Fibroblast of skin of back (primary cell): ENCODE data around the gene COL6A2.
A peak's percentile ranks its signal among the peaks of the same experiment; 100 is the strongest.
"Not testable (repeated sequence)": the region's sequence is repeated elsewhere in the genome, so short reads cannot be mapped to it uniquely, and the experiment has no call there.

ENCODE experiments used
- DNase-seq: peaks from one replicate; pipeline ENCODE4 v3.0.0-alpha.2; 2013

COL6A2 gene

GRCh38 chr21:46144464-46145070 lies 46.7 kb downstream of the COL6A2 start:
- DNase-seq, result no peak

- no peak for DNase-seq
Observed at GRCh38 chr21:46145159-46145839, 47.4 kb downstream of the COL6A2 start.

- DNase-seq, result no peak
Observed at GRCh38 chr21:46145840-46146691, 48.2 kb downstream of the COL6A2 start.

DNA sequence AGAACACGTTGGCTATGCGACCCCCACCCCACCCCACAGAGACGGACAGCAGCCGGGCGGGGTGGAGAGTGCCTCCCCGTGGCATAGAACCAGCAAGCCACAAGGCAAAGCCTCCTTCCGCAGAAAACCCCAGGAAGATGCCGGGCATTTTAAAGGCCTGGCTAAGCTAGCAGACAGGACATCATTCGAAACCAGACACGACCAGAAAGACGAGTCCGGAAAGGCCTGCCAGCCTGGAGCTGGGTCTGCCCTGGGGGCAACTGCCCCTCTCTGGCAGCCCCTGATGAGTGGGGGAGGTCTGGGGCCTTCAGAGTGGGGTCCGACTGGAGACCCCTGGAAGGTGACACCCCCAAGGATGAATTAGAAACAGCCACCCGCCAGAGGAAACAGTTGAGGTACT lies 48.9 kb downstream of the COL6A2 start:
- DNase-seq, result no peak

- DNase-seq, result not testable (repeated sequence)
Observed at GRCh38 chr21:46147429-46147828, 49.5 kb downstream of the COL6A2 start.

DNA sequence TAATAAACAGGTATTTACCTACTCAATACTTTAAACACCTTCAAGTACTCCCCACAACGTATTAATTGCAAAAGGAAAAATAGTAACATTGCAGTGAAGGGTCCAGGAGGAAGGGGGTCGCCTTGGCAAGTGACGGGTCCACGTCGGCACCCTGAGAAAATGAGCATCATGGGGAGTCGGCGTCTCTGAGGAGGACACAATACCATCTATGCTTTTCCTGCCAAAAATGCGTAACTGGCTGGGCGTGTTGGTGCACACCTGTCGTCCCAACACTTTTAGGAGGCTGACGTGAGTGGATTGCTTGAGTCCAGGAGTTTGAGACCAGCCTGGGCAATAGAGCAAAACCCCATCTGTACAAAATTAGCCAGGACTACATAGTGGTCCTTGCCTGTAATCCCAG lies 50.2 kb downstream of the COL6A2 start:
- no peak for DNase-seq

GRCh38 chr21:46149205-46149901 lies 51.4 kb downstream of the COL6A2 start:
- DNase-seq, result no peak

DNA sequence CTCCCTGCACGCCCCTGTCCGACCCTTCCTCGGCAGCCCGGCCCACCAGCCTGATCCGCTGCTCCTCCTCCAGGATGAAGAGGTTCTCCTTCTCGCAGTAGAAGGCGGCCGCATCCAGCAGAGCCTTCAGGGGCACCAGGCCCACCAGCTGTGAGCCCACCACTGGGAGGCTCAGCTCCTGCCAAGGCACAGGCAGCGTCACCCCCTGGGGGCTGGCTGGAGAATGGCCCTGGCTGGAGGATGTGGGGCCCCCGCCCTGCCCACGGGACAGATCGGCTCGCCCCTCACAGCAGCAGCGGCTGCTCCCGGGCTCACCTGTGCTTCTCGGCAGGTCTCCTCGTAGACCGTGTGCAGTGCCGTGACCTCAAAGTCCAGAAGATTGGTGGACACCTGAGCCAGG lies 52.2 kb downstream of the COL6A2 start:
- DNase-seq, result no peak

DNA sequence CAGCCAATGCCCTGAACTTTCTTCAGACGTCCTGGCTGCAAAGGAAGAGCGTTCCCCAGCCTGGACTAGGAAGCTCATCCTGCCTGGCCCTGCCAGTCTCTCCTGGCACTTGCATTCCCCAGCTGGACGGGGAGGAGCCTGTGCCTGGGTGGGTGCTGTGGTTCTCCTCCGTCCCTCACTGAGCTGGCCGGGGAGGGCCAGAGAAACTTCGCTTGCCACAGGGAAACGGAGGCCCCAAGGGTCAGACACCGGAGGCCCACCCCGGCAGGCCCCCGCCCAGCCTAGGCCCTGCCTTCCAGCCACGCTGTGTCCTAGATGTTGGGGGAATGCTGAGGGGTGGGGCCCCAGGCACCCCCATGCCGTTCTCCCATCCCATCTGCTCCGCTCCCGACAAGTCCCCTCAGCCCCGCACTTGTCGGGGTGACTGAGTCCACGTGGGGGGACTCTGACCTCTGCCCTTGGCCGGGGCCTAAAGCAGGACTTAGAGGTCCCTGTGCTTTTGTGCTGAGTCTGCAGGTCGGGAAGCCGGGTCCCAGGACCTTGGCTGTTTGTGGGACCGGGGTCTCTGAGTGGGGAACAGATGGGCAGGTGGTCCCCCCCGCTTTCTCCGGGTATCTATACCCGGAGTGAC lies 52.7 kb downstream of the COL6A2 start:
- no peak for DNase-seq

DNA sequence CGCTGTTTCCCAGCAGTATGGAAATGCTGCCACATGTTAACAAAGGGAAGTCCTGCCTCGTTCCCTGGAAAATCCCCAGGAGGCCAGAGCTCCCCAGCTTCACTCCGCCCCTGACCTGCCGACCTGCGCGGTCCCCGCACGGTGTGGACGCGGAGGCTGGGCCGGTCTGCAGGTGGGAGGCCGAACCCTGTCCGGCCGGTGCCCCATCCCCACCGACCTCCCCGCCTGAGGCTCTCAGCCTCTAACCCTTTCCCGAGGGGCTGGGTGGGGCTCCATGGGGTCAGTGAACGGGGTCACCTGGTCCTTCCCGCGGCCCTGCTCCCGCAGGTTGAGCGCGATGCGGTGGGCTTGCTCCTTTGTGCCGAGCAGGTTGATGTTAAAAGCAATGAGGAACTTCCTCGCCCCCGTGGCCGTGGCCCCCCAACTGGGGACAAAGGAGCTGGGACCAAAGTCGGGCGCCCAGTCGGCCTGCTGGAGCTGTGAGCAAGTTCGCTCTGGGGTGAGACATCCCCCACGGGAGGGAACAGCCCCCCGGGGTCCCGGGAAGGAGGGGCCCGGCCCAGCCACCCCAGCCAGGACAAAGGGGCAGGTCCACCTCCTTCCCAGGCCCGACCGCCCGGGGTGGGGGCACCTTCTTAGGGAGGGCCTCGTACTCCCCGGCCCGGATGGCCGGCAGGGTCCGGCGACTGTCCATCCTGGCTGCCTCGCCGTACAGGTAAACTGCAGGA lies 53.5 kb downstream of the COL6A2 start:
- DNase-seq, result no peak

GRCh38 chr21:46151989-46152926 lies 54.3 kb downstream of the COL6A2 start:
- DNase-seq, result no peak

DNA sequence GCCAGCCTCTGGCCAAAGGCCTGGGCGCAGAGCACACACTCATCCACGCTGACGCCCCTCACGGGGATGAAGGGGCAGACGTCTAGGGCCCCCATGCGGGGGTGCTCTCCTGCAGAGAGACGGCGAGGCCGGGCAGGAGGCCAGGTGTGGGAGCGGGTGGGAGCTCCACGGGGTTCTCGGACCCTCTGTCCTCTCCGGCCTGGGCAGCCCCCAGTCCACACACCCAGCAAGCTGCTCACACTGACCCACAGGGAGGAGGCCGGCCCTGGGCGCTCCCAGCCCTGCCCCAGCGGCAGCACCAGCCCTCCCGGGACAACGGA lies 55.0 kb downstream of the COL6A2 start:
- DNase-seq, result no peak

DNA sequence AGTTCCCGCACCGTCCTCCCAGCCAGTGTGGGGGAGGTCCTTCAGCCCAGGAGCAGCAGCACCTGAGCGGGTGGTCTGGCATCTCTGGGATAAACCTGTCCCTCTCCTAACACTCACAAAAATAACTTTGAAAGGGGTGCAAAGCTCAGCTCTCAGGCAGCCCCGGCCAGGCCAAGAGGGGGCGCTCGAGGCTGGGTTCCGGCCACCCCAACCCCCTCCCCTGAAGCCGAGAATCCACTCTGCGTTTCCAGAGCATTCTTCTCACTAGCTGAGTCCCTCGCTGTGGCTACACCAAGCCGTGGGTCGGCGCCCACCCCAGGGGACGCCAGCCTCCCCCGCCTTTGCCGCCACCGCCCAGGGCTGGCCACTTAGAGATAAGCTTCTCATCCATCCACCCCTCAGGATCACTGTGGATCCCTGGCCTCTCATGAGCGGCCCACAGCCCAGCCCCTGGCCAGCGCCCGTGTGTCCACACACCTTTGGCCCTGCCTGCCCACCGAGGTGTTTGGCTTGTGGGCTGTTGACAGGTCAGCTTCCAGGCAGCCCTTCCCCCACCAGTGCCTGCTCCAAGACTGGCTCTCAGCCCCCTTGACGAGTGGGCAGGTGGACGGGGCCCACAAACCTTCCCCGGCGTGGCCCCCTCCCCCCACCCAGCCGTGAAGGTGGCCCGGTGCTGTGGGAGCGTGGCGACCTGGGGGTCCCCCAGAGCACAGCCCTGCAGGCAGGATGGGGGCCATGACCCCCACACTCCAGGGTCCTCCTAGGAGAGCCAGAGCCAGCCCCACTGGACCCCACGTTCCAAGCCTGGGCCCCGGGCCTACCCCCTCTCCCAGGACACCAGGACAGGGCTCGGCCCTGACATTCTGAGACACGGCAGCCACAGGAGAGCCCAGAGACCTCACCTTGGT lies 55.6 kb downstream of the COL6A2 start:
- DNase-seq, result peak; percentile 42

GRCh38 chr21:46154155-46154954 lies 56.4 kb downstream of the COL6A2 start:
- DNase-seq, result no peak

GRCh38 chr21:46154955-46155513 lies 57.1 kb downstream of the COL6A2 start:
- no peak for DNase-seq

DNA sequence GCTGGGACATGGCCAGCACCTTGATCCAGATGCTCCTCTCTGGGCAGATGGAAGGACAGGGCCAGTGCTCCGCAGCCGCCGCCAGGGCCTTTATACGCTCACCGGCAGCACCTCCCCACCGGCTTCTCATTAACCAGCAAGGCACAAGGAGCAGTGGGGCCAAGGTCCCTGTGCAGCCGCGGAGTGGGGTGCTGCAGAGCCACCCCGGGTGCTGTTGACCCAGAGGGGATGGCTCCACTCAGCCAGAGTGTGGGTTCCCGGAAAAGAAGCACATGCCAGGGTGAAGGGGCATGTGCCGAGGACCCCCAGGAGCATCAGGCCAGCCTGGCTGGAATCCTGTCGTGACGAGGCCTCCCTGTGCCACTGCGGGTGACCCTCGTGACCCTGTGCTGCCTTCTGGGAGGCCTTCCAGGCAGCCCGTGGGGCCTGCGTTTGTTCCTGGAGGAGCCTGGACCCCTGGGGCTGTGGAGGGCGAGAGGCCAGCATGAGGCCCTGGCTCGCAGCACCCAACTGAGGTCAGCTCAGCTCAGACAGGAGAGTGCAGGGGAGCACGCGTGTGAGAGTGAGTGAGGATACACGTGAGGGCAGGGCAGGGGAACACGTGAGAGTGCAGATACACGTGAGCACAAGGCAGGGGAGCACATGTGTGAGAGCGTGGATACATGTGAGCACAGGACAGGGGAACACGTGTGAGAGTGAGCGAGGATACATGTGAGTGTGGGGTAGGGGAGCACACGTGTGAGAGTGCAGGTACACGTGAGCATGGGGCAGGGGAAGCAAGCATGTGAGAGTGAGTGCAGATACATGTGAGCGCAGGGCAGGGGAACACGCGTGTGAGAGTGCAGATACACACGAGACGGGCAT lies 57.8 kb downstream of the COL6A2 start, which contains the start of gene FTCD:
FTCD (minus strand) TSS at position 66 of the 864 bp plus-strand sequence; CDS start at position 10, 56 bp downstream.
- DNase-seq, result no peak

DNA sequence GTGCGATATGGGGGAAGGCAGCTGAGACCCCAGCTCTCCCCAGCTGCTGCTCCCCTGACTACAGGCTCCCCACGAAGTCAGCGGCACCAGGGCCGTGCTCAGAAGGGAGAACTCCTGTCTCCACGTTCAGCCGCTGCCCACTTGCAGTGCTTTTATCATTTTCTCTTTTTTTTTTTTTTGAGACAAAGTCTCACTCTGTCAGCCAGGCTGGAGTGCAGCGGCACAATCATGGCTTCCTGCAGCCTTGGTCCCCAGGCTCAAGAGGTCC lies 58.4 kb downstream of the COL6A2 start:
- no peak for DNase-seq

- no peak for DNase-seq
Observed at GRCh38 chr21:46156678-46157077, 58.8 kb downstream of the COL6A2 start.
